Measurements from ENCODE around the gene C19orf73.

Gene C19orf73

DNA sequence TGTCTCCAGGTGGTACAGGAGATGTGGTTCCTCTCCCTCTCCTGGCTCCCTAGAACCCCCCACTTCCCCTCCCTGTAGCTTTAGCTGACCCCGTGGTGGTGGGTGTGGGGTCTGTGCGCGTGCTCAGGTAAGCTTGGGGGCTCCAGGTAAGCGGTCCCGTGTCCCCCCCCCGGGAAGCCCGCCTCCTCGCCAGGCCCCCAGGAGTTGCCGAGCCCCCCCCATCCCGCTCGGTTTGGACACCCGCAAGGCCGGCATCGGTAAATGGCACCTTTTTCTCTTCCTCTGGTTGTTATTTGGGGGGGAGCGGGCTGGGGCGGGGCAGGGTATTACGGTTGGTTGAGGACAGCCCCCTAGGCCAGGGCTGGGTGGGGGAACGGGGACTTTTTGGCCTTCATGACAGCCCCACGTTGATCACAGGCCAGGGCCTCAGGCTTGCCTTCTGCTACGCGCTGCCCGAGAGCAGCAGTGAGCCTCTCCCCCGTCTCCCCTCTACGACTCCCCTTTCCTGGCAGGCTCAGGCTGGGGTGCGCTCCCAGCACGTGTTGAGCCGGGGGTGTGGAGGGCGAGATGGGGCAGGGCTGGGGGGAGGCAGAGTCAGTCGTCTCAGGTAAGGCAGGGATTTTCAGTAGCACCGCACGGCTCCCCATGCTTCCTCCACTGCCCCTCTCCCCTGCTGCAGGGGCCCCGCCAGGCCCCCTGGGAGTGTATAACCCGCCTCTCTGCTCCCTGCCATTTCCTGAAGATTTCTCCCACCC, 15.4 kb downstream of the C19orf73 start:
- H2BK5ac ChIP-seq (ENCODE audit: low read depth, low read length, poor library complexity) = no peak overlapping the region
- no peak overlapping the region for H3K27ac ChIP-seq (ENCODE audit: low read depth, low read length)
- H3K14ac ChIP-seq (ENCODE audit: low read length) = no peak overlapping the region
- no peak overlapping the region for H3K23ac ChIP-seq (ENCODE audit: low read length)
- no peak overlapping the region for H4K12ac ChIP-seq (ENCODE audit: low read depth, low read length)
- H3K36me3 ChIP-seq (ENCODE audit: control insufficient read depth in 1 of 2, insufficient read depth in 2 of 2, low read length in 2 of 2) = peaks cover 91 to 95% of the 10 kb centered on the region in 2 experiments
- no CpG with 5 or more reads among the region's 33 CpGs for WGBS (ENCODE audit: extremely low coverage, insufficient coverage, insufficient read length)
- H3K4me2 ChIP-seq (ENCODE audit: low read length) = no peak overlapping the region
- H3K9ac ChIP-seq (ENCODE audit: low read length) = no peak overlapping the region
- no peak overlapping the region for H2BK12ac ChIP-seq (ENCODE audit: low read length)
- H3K79me1 ChIP-seq (ENCODE audit: low read length) = no peaks in the 10 kb centered on the region
- no peak overlapping the region for H2BK120ac ChIP-seq (ENCODE audit: insufficient read depth, low read length, poor library complexity)
- H3K18ac ChIP-seq (ENCODE audit: low read length) = no peak overlapping the region
- H3K79me2 ChIP-seq (ENCODE audit: control insufficient read depth, insufficient read depth, low read length, poor library complexity) = no peaks in the 10 kb centered on the region
- no peak overlapping the region for H2AK5ac ChIP-seq (ENCODE audit: low read length)
- peaks cover 0 to 1% of the 10 kb centered on the region in 2 experiments for H3K4me1 ChIP-seq (ENCODE audit: control insufficient read depth in 1 of 2, insufficient read depth in 2 of 2, low read length in 2 of 2)
- H3K4me3 ChIP-seq (ENCODE audit: low read depth, low read length) = no peak overlapping the region
- H3K27me3 ChIP-seq (ENCODE audit: insufficient read depth, low read length) = no peaks in the 10 kb centered on the region
- H3K9me3 ChIP-seq (ENCODE audit: insufficient read depth, low read depth, low read length) = no peaks in the 10 kb centered on the region
- no peak overlapping the region for H2AFZ ChIP-seq (ENCODE audit: insufficient read depth, low read length, poor library complexity)
- DNase-seq = no peak
- H3K4ac ChIP-seq (ENCODE audit: low read depth, low read length) = no peak overlapping the region
- no peak overlapping the region for H4K91ac ChIP-seq (ENCODE audit: low read depth, low read length)
- no peak overlapping the region for H4K8ac ChIP-seq (ENCODE audit: low read depth, low read length)

DNA sequence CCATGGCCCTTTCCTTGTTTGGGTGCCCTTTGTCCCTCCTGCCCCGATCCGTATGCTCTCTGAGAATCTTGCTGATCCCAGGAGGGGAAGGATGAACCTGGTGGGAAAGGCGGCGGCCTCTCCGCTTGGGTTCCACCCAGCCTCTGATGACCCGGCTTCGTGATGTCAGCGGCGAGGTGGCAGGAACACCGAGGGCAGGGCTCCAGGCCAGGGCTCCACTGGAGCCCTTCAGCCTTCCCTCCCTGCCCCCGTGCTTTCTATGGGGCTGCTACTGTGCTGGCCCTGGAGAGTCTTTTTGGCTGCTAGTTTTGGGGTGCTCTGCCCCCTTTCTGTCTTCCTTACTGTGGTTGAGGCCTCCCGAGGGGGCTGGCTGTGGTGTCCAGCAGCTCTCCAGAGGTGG, 16.6 kb downstream of the C19orf73 start:
- H2BK5ac ChIP-seq (ENCODE audit: low read depth, low read length, poor library complexity) = no peak overlapping the region
- no peak overlapping the region for H3K4me2 ChIP-seq (ENCODE audit: low read length)
- no peak for DNase-seq
- H3K79me2 ChIP-seq (ENCODE audit: control insufficient read depth, insufficient read depth, low read length, poor library complexity) = no peaks in the 10 kb centered on the region
- H3K4me1 ChIP-seq (ENCODE audit: control insufficient read depth in 1 of 2, insufficient read depth in 2 of 2, low read length in 2 of 2) = no peaks in the 10 kb centered on the region
- H4K12ac ChIP-seq (ENCODE audit: low read depth, low read length) = no peak overlapping the region
- no peak overlapping the region for H2BK12ac ChIP-seq (ENCODE audit: low read length)
- H3K18ac ChIP-seq (ENCODE audit: low read length) = no peak overlapping the region
- no peak overlapping the region for H3K4ac ChIP-seq (ENCODE audit: low read depth, low read length)
- H2BK120ac ChIP-seq (ENCODE audit: insufficient read depth, low read length, poor library complexity) = no peak overlapping the region
- no peaks in the 10 kb centered on the region for H3K9me3 ChIP-seq (ENCODE audit: insufficient read depth, low read depth, low read length)
- H3K27me3 ChIP-seq (ENCODE audit: insufficient read depth, low read length) = no peaks in the 10 kb centered on the region
- no peak overlapping the region for H3K4me3 ChIP-seq (ENCODE audit: low read depth, low read length)
- peaks cover 87 to 90% of the 10 kb centered on the region in 2 experiments for H3K36me3 ChIP-seq (ENCODE audit: control insufficient read depth in 1 of 2, insufficient read depth in 2 of 2, low read length in 2 of 2)
- H4K91ac ChIP-seq (ENCODE audit: low read depth, low read length) = no peak overlapping the region
- no peak overlapping the region for H4K8ac ChIP-seq (ENCODE audit: low read depth, low read length)
- no peak overlapping the region for H3K9ac ChIP-seq (ENCODE audit: low read length)
- H2AK5ac ChIP-seq (ENCODE audit: low read length) = no peak overlapping the region
- no peak overlapping the region for H3K14ac ChIP-seq (ENCODE audit: low read length)
- no peak overlapping the region for H3K27ac ChIP-seq (ENCODE audit: low read depth, low read length)
- no peak overlapping the region for H2AFZ ChIP-seq (ENCODE audit: insufficient read depth, low read length, poor library complexity)
- H3K79me1 ChIP-seq (ENCODE audit: low read length) = no peaks in the 10 kb centered on the region
- no peak overlapping the region for H3K23ac ChIP-seq (ENCODE audit: low read length)
- WGBS (ENCODE audit: extremely low coverage, insufficient coverage, insufficient read length) = no CpG with 5 or more reads among the region's 12 CpGs

DNA sequence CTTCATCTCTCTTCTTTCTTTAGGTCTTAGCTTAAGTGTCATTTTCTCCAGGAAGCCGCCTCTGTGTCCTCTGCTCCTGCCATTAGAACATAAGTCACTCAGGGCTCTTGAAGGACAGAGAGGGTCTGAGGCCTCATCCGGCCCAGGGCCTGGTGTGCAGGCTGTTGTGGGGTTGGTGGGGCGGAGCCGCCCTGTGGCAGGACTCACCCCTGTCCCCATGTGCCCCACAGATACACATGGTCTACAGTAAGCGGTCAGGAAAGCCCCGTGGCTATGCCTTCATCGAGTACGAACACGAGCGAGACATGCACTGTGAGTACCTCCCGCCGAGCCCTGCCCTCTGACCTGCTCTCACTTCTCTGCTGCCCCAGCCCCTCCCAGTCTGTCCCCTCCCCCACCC, 17.8 kb downstream of the C19orf73 start:
- H3K9me3 ChIP-seq (ENCODE audit: insufficient read depth, low read depth, low read length) = no peaks in the 10 kb centered on the region
- H3K4ac ChIP-seq (ENCODE audit: low read depth, low read length) = no peak overlapping the region
- no peak overlapping the region for H3K23ac ChIP-seq (ENCODE audit: low read length)
- no peak overlapping the region for H3K27ac ChIP-seq (ENCODE audit: low read depth, low read length)
- H3K79me1 ChIP-seq (ENCODE audit: low read length) = no peaks in the 10 kb centered on the region
- no peak overlapping the region for H3K4me2 ChIP-seq (ENCODE audit: low read length)
- H3K4me1 ChIP-seq (ENCODE audit: control insufficient read depth in 1 of 2, insufficient read depth in 2 of 2, low read length in 2 of 2) = no peaks in the 10 kb centered on the region
- no peak for DNase-seq
- H3K18ac ChIP-seq (ENCODE audit: low read length) = no peak overlapping the region
- no peak overlapping the region for H4K91ac ChIP-seq (ENCODE audit: low read depth, low read length)
- H2AK5ac ChIP-seq (ENCODE audit: low read length) = no peak overlapping the region
- no peak overlapping the region for H3K4me3 ChIP-seq (ENCODE audit: low read depth, low read length)
- H4K12ac ChIP-seq (ENCODE audit: low read depth, low read length) = no peak overlapping the region
- no CpG with 5 or more reads among the region's 12 CpGs for WGBS (ENCODE audit: extremely low coverage, insufficient coverage, insufficient read length)
- no peaks in the 10 kb centered on the region for H3K79me2 ChIP-seq (ENCODE audit: control insufficient read depth, insufficient read depth, low read length, poor library complexity)
- H3K14ac ChIP-seq (ENCODE audit: low read length) = no peak overlapping the region
- no peak overlapping the region for H2BK120ac ChIP-seq (ENCODE audit: insufficient read depth, low read length, poor library complexity)
- H3K36me3 ChIP-seq (ENCODE audit: control insufficient read depth in 1 of 2, insufficient read depth in 2 of 2, low read length in 2 of 2) = peaks cover 81 to 85% of the 10 kb centered on the region in 2 experiments
- H2BK5ac ChIP-seq (ENCODE audit: low read depth, low read length, poor library complexity) = no peak overlapping the region
- H2BK12ac ChIP-seq (ENCODE audit: low read length) = no peak overlapping the region
- no peaks in the 10 kb centered on the region for H3K27me3 ChIP-seq (ENCODE audit: insufficient read depth, low read length)
- H4K8ac ChIP-seq (ENCODE audit: low read depth, low read length) = no peak overlapping the region
- no peak overlapping the region for H2AFZ ChIP-seq (ENCODE audit: insufficient read depth, low read length, poor library complexity)
- no peak overlapping the region for H3K9ac ChIP-seq (ENCODE audit: low read length)

DNA sequence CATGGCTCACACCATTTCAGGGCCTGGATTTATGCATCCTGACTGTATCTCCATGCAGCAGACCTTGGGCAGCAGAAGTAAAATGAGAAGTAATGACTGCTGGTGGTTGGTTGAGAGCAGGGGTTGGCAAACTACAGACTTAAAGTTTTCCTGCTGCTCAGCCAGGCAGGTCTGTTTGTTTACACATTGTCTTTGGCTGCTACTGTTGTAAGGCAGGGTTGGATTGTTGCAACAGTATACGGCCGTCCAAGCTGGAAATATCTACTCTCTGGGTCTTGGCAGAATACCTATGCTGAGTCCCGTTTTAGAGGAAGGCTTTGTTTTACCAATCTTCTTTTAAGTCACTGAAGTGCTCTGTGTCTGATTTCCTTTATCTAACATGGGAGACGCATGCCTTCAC, 20.1 kb downstream of the C19orf73 start:
- Histone ChIP-seq H2BK12ac (ENCODE audit: low read length) (no peak overlapping the region), H2BK5ac (ENCODE audit: low read depth, low read length, poor library complexity) (no peak overlapping the region), H3K79me1 (ENCODE audit: low read length) (no peaks in the 10 kb centered on the region), H3K27ac (ENCODE audit: low read depth, low read length) (no peak overlapping the region), H3K4ac (ENCODE audit: low read depth, low read length) (no peak overlapping the region), H2BK120ac (ENCODE audit: insufficient read depth, low read length, poor library complexity) (no peak overlapping the region), H3K79me2 (ENCODE audit: control insufficient read depth, insufficient read depth, low read length, poor library complexity) (no peaks in the 10 kb centered on the region), H3K9me3 (ENCODE audit: insufficient read depth, low read depth, low read length) (no peaks in the 10 kb centered on the region), H4K91ac (ENCODE audit: low read depth, low read length) (no peak overlapping the region), H3K9ac (ENCODE audit: low read length) (no peak overlapping the region), H3K4me2 (ENCODE audit: low read length) (no peak overlapping the region), H3K4me1 (ENCODE audit: control insufficient read depth in 1 of 2, insufficient read depth in 2 of 2, low read length in 2 of 2) (no peaks in the 10 kb centered on the region), H3K36me3 (ENCODE audit: control insufficient read depth in 1 of 2, insufficient read depth in 2 of 2, low read length in 2 of 2) (peaks cover 80% of the 10 kb centered on the region in 2 experiments), H3K18ac (ENCODE audit: low read length) (no peak overlapping the region), H2AK5ac (ENCODE audit: low read length) (no peak overlapping the region), H4K8ac (ENCODE audit: low read depth, low read length) (no peak overlapping the region), H3K14ac (ENCODE audit: low read length) (no peak overlapping the region), H3K27me3 (ENCODE audit: insufficient read depth, low read length) (no peaks in the 10 kb centered on the region), H3K4me3 (ENCODE audit: low read depth, low read length) (no peak overlapping the region), H3K23ac (ENCODE audit: low read length) (no peak overlapping the region), H2AFZ (ENCODE audit: insufficient read depth, low read length, poor library complexity) (no peak overlapping the region), H4K12ac (ENCODE audit: low read depth, low read length) (no peak overlapping the region)
- no CpG with 5 or more reads among the region's 4 CpGs for WGBS (ENCODE audit: extremely low coverage, insufficient coverage, insufficient read length)
- no peak for DNase-seq
